Measurements from ENCODE around the gene MRPS22.
"Not testable (repeated sequence)": the region's sequence is repeated elsewhere in the genome, so short reads cannot be mapped to it uniquely, and the experiment has no call there.

Gene MRPS22

GRCh38 chr3:139312959-139313358, 30.9 kb upstream of the MRPS22 start:
- DNase-seq: no peak

GRCh38 chr3:139313921-139314320, 29.9 kb upstream of the MRPS22 start:
- DNase-seq: no peak

- no peak for DNase-seq
Measured at GRCh38 chr3:139317215-139317614, 26.6 kb upstream of the MRPS22 start.

GRCh38 chr3:139317660-139318430, 26.0 kb upstream of the MRPS22 start:
- no peak for DNase-seq

GRCh38 chr3:139318431-139318816, 25.4 kb upstream of the MRPS22 start:
- DNase-seq: no peak

GRCh38 chr3:139318826-139319225, 25.0 kb upstream of the MRPS22 start:
- DNase-seq: no peak

- peak in 1 of 2 donors; percentile 5 for DNase-seq
Measured at GRCh38 chr3:139319428-139320402, 24.1 kb upstream of the MRPS22 start.

GRCh38 chr3:139320551-139321309, 23.1 kb upstream of the MRPS22 start:
- no peak for DNase-seq

- DNase-seq: no peak
Measured at GRCh38 chr3:139322346-139322745, 21.5 kb upstream of the MRPS22 start.

GRCh38 chr3:139323146-139323545, 20.7 kb upstream of the MRPS22 start:
- DNase-seq: no peak

- no peak for DNase-seq
Measured at GRCh38 chr3:139324456-139324855, 19.4 kb upstream of the MRPS22 start.

GRCh38 chr3:139325551-139325950, 18.3 kb upstream of the MRPS22 start:
- DNase-seq: no peak

- DNase-seq: no peak
Measured at GRCh38 chr3:139326131-139326530, 17.7 kb upstream of the MRPS22 start.

- no peak for DNase-seq
Measured at GRCh38 chr3:139326707-139327106, 17.1 kb upstream of the MRPS22 start.

- DNase-seq: no peak
Measured at GRCh38 chr3:139327231-139327630, 16.6 kb upstream of the MRPS22 start.

GRCh38 chr3:139327861-139328260, 16.0 kb upstream of the MRPS22 start:
- peak in 1 of 2 donors; percentile 28 for DNase-seq

- DNase-seq: no peak
Measured at GRCh38 chr3:139328356-139328755, 15.5 kb upstream of the MRPS22 start.

GRCh38 chr3:139329364-139329850, 14.4 kb upstream of the MRPS22 start:
- DNase-seq: peak; percentile 81 to 96

GRCh38 chr3:139332092-139332491, 11.7 kb upstream of the MRPS22 start:
- no peak for DNase-seq

- DNase-seq: not testable (repeated sequence)
Measured at GRCh38 chr3:139334675-139335074, 9.1 kb upstream of the MRPS22 start.

- no peak for DNase-seq
Measured at GRCh38 chr3:139338405-139338804, 5.4 kb upstream of the MRPS22 start.

GRCh38 chr3:139339219-139339906, 4.5 kb upstream of the MRPS22 start:
- DNase-seq: peak; percentile 9 to 13
